OCI-LY7 (cell line): Measurements from ENCODE around the gene KANSL1L. TPM values are rescaled to one million over a fixed set of nuclear protein-coding genes. Genes with fewer than 3 reads are reported as not detected.

Experiments
- BruUV-seq: library from RNA; stranded (reverse); fragments of 400-500 nt; replicated peaks from 2 replicates; lab custom pipeline; 2021; lab: Mats Ljungman, UMichigan
- CTCF ChIA-PET: fragments of 300-600 bp; sonication (Branson Sonifier 250); formaldehyde crosslinking; loops from one replicate; lab custom pipeline; 2022; ENCODE audit warnings: antibody characterized with exemption; ENCODE audit not compliant: unreplicated experiment; lab: Charles Lee
- POLR2A ChIA-PET: fragments of 300-600 bp; sonication (Branson Sonifier 250); formaldehyde crosslinking; loops from one replicate; lab custom pipeline; 2022; ENCODE audit warnings: antibody characterized with exemption; lab: Charles Lee
- DNase-seq: peaks from one replicate; pipeline ENCODE4 v3.0.0-alpha.2; 2015; ENCODE audit warnings: low spot score
- H2AFZ ChIP-seq: fragments of 200-600 bp; sonication (generic), shearing (Covaris generic); 2 replicates; pipeline ENCODE4 v1.6.1; 2014; ENCODE audit warnings: mild to moderate bottlenecking, antibody characterized with exemption, low read length, moderate library complexity
- H3K27ac ChIP-seq: fragments of 200-600 bp; sonication (generic); 2 replicates; pipeline ENCODE4 v1.5.1; 2014; ENCODE audit warnings: mixed run types, low read depth, mild to moderate bottlenecking, moderate library complexity, low read length, inconsistent platforms; ENCODE audit not compliant: poor library complexity, severe bottlenecking
- H3K36me3 ChIP-seq: fragments of 200-600 bp; sonication (generic); 2 replicates; pipeline ENCODE4 v1.6.1; 2014; ENCODE audit warnings: mild to moderate bottlenecking, antibody characterized with exemption, low read length, moderate library complexity, mixed read lengths; ENCODE audit not compliant: insufficient read depth
- H3K4me1 ChIP-seq: fragments of 200-600 bp; sonication (generic); 2 replicates; pipeline ENCODE4 v1.5.1; 2014; ENCODE audit warnings: mild to moderate bottlenecking, low read length; ENCODE audit not compliant: insufficient read depth, poor library complexity, severe bottlenecking
- H3K4me2 ChIP-seq: fragments of 200-600 bp; sonication (generic); 2 replicates; pipeline ENCODE4 v1.6.1; 2014; ENCODE audit warnings: mild to moderate bottlenecking, low read length
- H3K4me3 ChIP-seq: fragments of 200-600 bp; sonication (generic); 2 replicates; pipeline ENCODE4 v1.5.1; 2014; ENCODE audit warnings: mild to moderate bottlenecking, low read depth, low read length; ENCODE audit not compliant: poor library complexity, severe bottlenecking
- H3K79me2 ChIP-seq: fragments of 200-600 bp; sonication (generic); 2 replicates; pipeline ENCODE4 v1.6.1; 2016; ENCODE audit warnings: low read depth, mild to moderate bottlenecking, low read length, moderate library complexity, mixed read lengths; ENCODE audit not compliant: insufficient read depth
- H3K9me2 ChIP-seq: fragments of 200-600 bp; sonication (generic); 2 replicates; pipeline ENCODE4 v1.6.1; 2016; ENCODE audit warnings: mild to moderate bottlenecking, low read length, mixed read lengths; ENCODE audit not compliant: insufficient read depth
- H3K9me3 ChIP-seq: fragments of 200-600 bp; sonication (generic); 2 replicates; pipeline ENCODE4 v1.6.1; 2014; ENCODE audit warnings: mild to moderate bottlenecking, mixed run types, low read length, mixed read lengths
- H4K20me1 ChIP-seq: fragments of 200-600 bp; sonication (generic); 2 replicates; pipeline ENCODE4 v1.6.1; 2014; ENCODE audit warnings: mild to moderate bottlenecking, antibody characterized with exemption, low read length, moderate library complexity, mixed read lengths; ENCODE audit not compliant: insufficient read depth
- EZH2phosphoT487 ChIP-seq: fragments of 200-600 bp; sonication (generic); IDR thresholded peaks from 2 replicates; pipeline ENCODE4 v1.6.1; 2018; ENCODE audit warnings: low read depth, borderline replicate concordance, mild to moderate bottlenecking, mixed run types, antibody characterized with exemption, low read length, moderate library complexity, mixed read lengths
- intact Hi-C: fragments of 100-400 bp; cut with micrococcal nuclease; formaldehyde crosslinking; loops from one replicate; pipeline ENCODE4 v1.10.0; 2022; ENCODE audit not compliant: unreplicated experiment
- total RNA-seq, 2 experiments: library from RNA; depleted of rRNA in 1 of 2; stranded (reverse); fragments of >200 nt in 1 of 2; shearing (Covaris generic) in 1 of 2; gene quantifications; 2 replicates each; pipeline ENCODE4 v1.2.3, GENCODE V29; 2014 to 2022
- TF ChIP-seq, protein P1 (sequence below): fragments of 200-600 bp; sonication (generic); conservative IDR thresholded peaks from 2 replicates; pipeline ENCODE4 v1.5.1; 2014; ENCODE audit warnings: mild to moderate bottlenecking, antibody characterized with exemption, low read length, moderate library complexity, mixed read lengths

KANSL1L gene
- total RNA-seq, 2 experiments from 2014 or later = 22.0 to 22.9 TPM

DNA sequence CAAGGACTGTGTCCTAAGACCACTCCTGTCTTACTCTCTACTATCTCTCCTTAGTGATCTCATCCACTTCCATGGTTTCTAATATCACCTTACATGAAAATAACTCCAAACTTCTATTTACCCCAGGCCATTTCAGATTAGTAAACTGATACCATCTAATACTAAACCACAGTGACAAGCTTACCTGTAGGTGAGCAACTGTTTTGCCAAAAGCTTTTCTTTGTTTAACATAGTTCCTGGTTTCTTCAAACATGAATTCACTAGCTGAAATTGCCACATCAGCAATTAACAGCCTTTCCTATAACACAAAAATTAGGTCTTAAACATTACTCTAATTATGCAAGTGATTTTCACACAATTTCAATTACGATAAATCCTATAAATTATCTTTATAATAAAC, 31.9 kb upstream of the KANSL1L start:
- intact Hi-C loops = no loop called here
- CTCF ChIA-PET = no interaction called here
- Histone ChIP-seq H3K9me2 (no peaks in the 10 kb centered on the region), H3K36me3 (no peaks in the 10 kb centered on the region), H3K27ac (no peak overlapping the region), H3K9me3 (no peaks in the 10 kb centered on the region), H4K20me1 (no peaks in the 10 kb centered on the region), H3K4me1 (no peaks in the 10 kb centered on the region), H3K79me2 (no peaks in the 10 kb centered on the region), H3K4me2 (no peak overlapping the region), H2AFZ (no peak overlapping the region), H3K4me3 (no peak overlapping the region)
- DNase-seq = no peak
- POLR2A ChIA-PET = interaction anchor here (0.8 kb wide), 1 partner anchor 80 kb away, joined by 4 read pairs; no protein-coding TSS in a partner anchor
- BruUV-seq = no TSS peak
- TF ChIP-seq, protein P1, sequence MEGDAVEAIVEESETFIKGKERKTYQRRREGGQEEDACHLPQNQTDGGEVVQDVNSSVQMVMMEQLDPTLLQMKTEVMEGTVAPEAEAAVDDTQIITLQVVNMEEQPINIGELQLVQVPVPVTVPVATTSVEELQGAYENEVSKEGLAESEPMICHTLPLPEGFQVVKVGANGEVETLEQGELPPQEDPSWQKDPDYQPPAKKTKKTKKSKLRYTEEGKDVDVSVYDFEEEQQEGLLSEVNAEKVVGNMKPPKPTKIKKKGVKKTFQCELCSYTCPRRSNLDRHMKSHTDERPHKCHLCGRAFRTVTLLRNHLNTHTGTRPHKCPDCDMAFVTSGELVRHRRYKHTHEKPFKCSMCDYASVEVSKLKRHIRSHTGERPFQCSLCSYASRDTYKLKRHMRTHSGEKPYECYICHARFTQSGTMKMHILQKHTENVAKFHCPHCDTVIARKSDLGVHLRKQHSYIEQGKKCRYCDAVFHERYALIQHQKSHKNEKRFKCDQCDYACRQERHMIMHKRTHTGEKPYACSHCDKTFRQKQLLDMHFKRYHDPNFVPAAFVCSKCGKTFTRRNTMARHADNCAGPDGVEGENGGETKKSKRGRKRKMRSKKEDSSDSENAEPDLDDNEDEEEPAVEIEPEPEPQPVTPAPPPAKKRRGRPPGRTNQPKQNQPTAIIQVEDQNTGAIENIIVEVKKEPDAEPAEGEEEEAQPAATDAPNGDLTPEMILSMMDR = no peak
- no peak for TF ChIP-seq EZH2phosphoT487

DNA sequence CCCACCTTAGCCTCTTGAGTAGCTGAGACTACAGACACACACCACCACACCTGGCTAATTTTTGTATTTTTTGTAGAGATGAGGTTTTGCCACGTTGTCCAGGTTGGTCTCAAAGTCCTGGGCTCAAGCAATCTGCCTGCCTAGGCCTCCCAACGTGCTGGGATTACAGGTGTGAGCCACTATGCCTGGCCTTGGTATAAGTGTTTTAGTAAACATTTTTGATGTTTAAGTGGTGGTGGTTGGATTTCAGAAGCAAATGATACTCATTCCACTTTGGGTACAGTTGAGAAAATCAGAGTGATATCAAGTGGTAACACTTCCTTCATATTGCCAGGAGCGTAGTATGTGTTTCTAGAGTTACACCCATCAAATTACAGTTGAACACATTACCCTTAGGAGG, 28.6 kb upstream of the KANSL1L start:
- Histone ChIP-seq H3K9me3 (no peaks in the 10 kb centered on the region), H3K4me3 (no peak overlapping the region), H4K20me1 (no peaks in the 10 kb centered on the region), H3K79me2 (no peaks in the 10 kb centered on the region), H3K9me2 (no peaks in the 10 kb centered on the region), H3K4me2 (no peak overlapping the region), H3K4me1 (no peaks in the 10 kb centered on the region), H2AFZ (no peak overlapping the region), H3K36me3 (no peaks in the 10 kb centered on the region), H3K27ac (no peak overlapping the region)
- intact Hi-C loops = loop anchor here (1.0 to 10.0 kb wide), 3 partner anchors 223 to 623 kb away; no protein-coding TSS in a partner anchor
- TF ChIP-seq EZH2phosphoT487 = no peak
- TF ChIP-seq, protein P1 = no peak
- CTCF ChIA-PET = no interaction called here
- POLR2A ChIA-PET = interaction anchor here (0.8 kb wide), 1 partner anchor 195 kb away, joined by 4 read pairs; no protein-coding TSS in a partner anchor
- DNase-seq = no peak
- no TSS peak for BruUV-seq

DNA sequence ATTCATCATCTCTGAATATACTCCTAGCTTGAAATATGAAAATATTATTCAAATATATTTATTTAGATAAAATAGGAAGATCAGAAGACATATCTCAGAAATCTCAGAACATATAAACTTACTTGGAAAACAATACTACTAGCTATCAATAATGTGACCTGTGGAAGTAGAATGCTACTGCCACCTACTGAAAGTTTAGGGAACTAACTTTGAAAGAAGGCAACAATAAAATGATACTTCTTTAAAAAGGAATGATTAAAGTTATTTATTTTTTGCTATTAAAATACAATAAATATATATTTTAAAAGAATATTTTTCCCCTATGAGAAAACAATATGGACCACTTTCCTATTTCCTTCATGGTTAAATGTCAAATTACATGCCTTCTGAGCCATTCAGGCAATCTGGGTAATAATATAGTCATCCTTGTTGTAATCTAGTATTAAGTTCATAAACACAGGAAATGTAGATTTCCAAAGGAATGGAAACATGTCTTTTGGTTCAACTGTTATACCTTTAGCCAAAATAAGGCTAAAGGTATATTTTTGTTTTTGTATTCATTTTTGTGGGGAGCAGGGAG, 28.1 kb upstream of the KANSL1L start:
- Histone ChIP-seq H3K4me2 (no peak overlapping the region), H4K20me1 (no peaks in the 10 kb centered on the region), H2AFZ (no peak overlapping the region), H3K9me3 (no peaks in the 10 kb centered on the region), H3K27ac (no peak overlapping the region), H3K79me2 (no peaks in the 10 kb centered on the region), H3K9me2 (no peaks in the 10 kb centered on the region), H3K4me1 (no peaks in the 10 kb centered on the region), H3K36me3 (no peaks in the 10 kb centered on the region), H3K4me3 (no peak overlapping the region)
- intact Hi-C loops = loop anchor here (1.0 to 10.0 kb wide), 3 partner anchors 222 to 622 kb away; no protein-coding TSS in a partner anchor
- TF ChIP-seq, protein P1 = peak; percentile 88
- TF ChIP-seq EZH2phosphoT487 = no peak
- no TSS peak for BruUV-seq
- POLR2A ChIA-PET = interaction anchor here (0.8 kb wide), 1 partner anchor 195 kb away, joined by 4 read pairs; no protein-coding TSS in a partner anchor
- peak; percentile 40 for DNase-seq
- CTCF ChIA-PET = interaction anchor here (0.5 to 0.7 kb wide), 2 partner anchors 61 to 230 kb away, joined by 3 read pairs; no protein-coding TSS in a partner anchor
